ENCODE measurements around the gene ADGRD1.
"Not testable (repeated sequence)": the region's sequence is repeated elsewhere in the genome, so short reads cannot be mapped to it uniquely, and the experiment has no call there.

The ADGRD1 gene

DNA sequence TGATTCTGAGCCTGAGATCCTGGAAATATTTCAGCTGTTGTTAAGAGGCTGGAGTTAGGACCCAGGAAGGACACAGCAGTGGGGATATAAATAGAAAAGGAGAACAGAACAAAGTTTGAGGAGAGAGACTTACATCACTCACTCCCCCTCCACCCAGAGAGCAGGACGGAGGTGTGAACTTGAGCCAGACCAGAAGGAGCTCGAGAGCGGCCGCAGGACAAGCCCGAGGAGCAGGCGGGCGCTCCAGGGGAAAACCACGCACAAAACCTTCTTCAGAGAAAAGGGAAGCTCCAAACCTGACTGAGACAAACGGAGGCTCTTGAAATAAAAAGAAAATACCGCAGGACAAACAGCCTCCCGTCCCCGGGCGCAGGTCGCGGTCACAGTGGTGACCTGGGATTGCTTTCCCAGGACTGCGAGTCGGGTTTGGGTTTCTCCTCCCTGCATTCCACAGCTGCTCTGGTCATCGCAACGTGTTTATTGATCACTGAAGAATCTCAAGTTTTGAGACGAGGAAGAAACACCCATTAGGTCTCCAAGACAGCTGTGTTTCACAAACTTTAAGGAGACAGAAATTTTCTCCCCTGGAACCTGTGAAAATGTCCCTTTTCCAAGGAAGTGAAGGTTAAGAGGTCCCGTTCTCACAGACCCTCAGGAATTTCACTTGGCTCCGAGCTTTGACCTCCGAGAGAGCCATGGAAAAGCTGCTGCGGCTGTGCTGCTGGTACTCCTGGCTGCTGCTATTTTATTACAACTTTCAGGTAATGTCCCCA is at the start of gene ADGRD1:
TSS of gene ADGRD1 (plus strand) at position 137 of the 773 bp plus-strand sequence. CDS start at position 696, 559 bp downstream.
- peak in 1 of 14 donors; percentile 12 for DNase-seq

DNA sequence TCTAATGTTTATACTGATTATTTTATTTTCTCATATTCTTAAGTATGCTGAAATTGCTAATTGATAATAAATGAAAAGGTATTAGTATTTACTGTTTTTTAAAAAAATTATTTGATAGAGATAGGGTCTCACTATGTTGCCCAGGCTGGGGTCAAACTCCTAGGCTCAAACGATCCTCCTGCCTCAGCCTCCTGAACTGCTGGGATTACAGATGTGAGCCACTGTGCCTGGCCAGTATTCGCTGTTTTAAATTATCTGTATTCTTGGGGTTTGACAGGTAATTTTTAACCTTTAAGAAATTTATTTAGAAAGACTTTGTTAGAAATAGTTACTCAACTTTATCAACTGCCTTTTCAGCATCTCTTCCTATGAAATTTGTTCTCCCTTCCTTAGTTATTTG is 49.6 kb upstream of the ADGRD1 start:
- no peak for DNase-seq

DNA sequence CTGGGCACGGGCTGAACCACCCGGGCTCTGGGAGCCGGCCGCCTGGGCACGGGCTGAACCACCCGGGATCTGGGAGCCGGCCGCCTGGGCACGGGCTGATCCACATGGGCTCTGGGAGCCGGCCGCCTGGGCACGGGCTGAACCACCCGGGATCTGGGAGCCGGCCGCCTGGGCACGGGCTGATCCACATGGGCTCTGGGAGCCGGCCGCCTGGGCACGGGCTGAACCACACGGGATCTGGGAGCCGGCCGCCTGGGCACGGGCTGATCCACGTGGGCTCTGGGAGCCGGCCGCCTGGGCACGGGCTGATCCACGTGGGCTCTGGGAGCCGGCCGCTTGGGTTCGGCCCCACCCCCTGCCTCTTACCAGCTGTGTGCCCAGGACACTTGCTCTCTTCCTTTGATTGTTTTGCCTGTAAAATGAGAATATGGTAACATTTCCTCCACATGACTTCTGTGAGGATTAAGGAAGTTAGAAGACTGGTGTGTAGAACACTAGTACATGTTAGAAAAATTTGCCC is 48.7 kb upstream of the ADGRD1 start:
- DNase-seq = not testable (repeated sequence)

DNA sequence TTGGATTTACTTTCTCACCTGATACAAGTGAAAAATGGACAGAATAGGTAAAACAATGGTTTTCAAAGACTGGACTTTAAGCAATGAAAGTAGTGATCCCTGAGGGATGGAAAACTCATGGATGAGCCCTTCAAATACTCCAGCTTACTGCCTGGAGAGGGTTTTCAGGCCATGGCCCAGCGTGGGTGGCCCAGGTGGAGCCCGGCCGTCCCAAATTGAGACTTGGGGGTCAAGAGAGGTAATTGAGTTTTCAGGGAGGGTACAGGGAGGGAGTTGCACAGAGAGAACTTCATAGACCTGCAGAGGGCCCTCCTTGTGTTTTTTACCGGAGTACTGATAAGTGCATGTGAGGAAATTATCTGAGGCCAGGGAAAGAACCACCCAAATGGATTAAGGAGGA is 44.6 kb upstream of the ADGRD1 start:
- DNase-seq = no peak

DNA sequence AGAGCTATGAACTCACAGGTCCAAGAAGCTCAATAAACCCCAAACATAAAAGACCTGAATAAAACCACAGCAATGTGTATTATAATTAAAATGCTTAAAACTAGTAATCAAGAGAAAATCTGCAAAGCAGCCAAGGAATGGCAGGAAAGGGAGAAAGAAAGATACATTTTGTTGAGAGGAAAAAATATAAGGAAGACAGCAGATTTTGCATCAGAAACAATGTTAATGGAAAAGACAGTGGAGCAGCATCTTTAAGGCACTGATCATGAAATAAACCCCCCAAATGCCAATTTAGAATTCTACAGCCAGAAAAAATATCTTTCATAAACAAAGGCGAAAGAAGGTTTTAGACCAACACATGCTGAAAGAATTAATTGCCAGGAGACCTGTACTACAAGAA is 42.5 kb upstream of the ADGRD1 start:
- DNase-seq = no peak

DNA sequence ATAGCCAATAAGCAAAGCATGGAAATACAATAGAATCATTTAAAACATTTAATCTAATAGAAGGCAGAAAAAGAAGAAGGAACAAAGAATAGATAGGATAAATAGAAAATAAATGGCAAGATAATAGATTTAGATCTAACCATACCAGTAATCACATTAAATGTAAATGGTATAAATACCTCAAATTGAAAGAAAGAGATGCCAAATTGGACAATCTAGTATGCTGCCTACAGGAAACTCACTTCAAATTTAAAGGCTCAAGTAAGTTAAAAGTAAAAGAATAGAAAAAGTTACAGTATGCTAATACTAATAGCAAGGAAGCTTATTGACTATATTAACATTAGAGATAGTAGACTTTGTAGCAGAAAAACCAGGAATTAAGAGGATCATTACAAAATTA is 41.8 kb upstream of the ADGRD1 start:
- no peak for DNase-seq

DNA sequence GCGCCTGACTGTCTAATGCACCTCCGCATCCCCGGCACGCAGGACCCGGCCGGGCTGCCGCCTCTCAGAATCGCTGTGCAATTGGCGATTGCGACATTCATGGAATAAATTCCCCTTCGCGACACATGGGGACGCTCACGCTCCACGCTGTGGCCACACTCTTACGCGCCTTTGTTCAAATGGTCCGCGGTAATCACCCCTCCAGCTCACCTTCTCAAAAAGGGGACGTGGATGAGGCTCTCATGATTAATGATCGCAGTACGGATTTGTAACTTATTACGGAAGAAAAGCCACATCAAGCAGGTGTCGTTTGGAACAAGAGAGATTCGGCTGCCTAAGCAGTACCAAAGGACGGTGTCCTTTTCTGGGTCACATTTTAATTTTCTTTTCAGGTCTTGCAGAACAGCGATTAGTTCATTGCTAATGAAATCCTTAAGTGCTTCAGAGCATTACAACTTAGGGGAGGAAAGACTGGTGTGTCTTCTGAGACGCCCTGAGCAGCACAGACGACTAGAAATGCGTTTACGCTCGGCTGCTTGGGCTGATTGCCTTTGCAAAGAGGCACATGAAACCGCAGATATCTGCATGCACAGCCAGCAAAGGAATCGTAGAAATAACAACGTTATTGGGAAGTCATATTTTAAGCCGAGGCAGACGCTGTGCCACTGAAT is 37.3 kb upstream of the ADGRD1 start:
- DNase-seq = peak in 12 of 14 donors; percentile 5 to 60 (median 15)

DNA sequence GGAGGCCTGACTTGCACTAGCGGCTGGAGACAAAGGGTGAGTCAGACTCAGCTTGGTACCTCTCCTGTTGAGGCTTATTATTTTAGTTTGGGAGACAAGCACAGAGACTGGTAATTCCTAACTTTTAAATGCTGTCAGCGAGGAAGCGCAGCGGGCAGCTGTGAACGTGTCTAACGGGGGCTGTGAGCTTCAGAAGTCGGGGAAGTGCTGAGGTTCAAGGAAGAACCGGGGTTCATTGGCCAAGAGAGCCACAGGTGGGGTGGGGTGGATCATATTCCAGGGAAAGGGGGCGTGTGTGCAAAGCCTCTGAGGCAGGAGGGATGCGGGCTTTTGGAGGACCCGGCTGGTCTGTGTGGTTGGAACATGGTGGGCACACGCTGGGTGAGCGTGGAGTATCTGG is 36.1 kb upstream of the ADGRD1 start:
- DNase-seq = no peak

DNA sequence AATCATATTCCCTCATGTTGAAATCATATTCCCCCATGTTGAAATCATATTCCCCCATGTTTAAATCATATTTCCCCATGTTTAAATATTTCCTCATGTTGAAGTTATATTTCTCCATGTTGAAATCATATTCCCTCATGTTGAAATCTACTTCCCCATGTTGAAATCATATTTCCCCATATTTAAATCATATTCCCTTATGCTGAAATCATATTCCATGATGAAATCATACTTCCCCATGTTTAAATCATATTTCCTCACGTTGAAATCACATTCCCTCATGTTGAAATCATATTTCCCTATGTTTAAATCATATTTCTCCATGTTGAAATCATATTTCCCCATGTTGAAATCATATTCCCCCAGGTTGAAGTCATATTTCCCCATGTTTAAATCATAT is 34.6 kb upstream of the ADGRD1 start:
- no peak for DNase-seq

DNA sequence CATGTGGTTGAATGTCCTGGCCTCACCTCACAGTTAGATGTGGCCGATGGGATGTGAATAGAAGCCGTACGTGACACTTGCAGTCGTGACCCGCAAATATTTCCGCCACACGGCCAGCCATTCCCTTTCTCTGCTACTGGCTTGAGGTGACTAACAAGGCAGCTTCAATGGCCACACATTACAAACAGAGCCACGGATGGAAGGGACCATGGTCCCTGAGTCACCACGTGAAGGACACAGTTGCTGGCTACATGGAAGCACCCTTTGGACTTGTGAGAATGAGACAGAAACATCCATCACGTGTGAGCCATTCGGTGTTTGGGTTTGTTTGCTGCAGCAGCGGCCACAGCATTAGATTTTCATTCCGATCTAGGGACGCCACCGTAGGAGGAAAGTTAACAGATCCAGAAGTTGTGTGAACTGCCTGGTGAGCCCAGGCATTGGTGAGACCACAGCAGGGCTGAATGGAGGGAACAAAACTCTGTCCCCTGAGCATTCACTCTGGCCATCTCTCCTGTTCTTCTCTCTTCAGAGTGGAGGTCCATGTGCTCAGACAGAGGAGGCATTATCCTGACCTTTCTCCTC is 33.5 kb upstream of the ADGRD1 start:
- DNase-seq = no peak

DNA sequence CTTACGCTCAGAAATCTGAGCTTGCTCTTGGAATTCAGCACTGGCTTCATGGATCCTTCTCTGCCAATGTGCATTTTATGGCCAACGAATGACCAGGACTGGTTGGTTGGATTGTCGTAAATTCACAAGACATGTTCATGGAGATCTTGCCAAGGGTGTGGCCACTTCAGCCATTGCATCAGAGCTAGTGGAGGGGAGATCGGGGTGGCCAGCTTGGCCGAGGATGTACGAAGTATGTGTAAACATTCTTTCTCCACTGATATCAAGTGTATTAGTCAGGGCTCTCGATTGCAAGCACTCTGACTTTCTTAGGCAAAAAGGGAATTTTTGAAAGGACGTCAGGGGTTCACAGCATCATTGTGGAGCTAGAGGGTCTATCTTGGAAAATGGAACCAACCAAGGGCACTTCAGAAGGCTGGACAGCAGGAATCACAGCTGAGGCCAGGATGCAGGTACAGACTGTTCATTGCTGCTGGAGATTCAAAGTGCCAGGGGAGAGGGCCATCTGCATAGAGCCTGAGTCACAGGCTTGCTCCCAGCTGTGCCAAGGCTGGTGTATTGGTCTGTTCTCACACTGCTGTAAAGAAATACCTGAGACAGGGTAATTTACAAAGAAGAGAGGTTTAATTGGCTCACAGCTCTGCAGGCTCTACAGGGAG is 32.9 kb upstream of the ADGRD1 start:
- DNase-seq = no peak

DNA sequence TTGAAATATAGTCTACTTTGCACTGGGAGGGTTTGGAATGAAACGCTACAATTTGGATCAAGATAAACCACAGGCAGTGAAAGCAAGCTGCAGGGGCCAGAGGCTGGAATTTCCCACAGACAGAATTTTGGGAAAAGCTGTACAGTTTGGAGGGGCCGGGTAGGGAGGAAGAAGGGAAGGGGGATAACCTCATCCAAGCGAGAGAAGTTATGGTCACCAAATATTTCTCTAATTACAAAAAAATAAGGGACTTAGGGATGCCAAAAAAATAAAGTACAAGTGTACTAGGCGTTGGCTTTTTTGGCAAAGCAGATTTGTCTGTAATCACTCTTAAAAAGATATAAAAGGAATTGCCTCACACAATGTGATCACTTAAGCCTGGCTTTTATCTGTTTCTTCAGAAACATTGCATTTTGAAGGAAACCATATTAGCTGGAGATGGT is 31.2 kb upstream of the ADGRD1 start:
- DNase-seq = no peak

DNA sequence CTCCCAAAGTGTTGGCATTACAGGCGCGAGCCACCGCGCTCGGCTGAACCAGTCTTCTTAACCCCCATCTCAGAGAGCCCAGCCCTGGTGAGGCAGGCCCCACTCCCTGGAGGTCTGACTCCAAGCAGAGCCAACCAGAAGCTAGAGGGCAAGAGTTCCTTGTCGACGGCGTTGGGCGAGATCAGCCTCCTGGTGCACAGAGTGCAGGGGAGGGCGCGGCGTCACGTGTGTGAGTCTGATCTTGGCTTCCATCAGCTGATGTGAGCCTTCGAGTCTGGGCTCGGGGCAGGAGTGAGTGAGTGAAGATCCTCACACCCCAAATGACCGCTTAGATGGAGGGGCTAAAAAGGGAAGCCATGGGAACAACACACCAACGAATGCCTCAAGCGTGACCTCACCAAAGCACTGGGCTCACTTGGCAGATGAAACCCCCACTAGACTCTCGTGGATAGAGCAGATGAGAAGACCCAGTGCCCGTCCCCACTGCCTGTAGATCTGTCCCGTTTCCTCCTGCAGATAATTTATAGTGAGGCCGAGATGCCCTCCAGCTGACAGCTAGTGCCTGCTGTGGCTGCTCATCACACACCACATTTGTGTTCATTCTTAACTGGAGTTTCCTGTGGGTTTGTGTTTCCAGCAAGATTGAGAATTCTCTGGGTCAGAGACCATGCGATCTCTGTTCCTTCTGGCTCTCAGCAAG is 28.6 kb upstream of the ADGRD1 start:
- no peak for DNase-seq

DNA sequence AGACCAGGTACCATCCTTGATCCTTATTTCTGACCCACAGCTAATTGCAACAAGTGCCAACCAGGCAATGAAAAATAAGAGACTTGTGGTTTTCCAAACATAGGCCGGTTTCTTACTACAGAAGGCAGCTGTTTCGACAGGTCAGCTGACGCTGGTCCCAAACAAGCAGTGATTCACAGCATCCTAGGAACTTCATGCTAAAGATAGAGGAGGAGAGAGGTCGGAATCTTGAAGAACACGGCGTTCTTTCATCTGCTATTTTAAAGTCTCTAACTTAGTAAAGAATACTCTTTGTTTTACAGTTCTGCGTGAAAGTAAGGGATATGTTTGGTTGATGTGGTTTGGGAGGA is 28.1 kb upstream of the ADGRD1 start:
- peak in 4 of 14 donors; percentile 3 to 25 (median 12) for DNase-seq

DNA sequence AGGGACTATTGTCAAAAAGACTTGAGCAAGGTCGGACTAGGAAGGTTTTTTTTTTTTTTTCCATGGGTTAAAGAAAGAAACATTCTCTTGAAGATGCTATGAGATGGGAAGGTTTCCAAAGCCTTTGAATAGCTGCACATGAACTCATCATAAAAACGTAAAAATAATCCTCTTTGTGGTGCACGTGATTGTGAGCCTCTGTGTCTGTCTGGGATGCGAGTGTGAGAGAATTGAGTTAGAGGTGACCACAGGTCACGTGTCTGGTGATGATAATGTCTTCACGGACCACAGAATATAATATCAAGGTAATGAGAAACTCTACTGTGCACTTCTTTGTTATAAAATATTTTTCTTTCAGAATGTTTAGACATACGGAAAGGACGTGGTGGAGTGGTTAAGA is 24.3 kb upstream of the ADGRD1 start:
- DNase-seq = no peak

DNA sequence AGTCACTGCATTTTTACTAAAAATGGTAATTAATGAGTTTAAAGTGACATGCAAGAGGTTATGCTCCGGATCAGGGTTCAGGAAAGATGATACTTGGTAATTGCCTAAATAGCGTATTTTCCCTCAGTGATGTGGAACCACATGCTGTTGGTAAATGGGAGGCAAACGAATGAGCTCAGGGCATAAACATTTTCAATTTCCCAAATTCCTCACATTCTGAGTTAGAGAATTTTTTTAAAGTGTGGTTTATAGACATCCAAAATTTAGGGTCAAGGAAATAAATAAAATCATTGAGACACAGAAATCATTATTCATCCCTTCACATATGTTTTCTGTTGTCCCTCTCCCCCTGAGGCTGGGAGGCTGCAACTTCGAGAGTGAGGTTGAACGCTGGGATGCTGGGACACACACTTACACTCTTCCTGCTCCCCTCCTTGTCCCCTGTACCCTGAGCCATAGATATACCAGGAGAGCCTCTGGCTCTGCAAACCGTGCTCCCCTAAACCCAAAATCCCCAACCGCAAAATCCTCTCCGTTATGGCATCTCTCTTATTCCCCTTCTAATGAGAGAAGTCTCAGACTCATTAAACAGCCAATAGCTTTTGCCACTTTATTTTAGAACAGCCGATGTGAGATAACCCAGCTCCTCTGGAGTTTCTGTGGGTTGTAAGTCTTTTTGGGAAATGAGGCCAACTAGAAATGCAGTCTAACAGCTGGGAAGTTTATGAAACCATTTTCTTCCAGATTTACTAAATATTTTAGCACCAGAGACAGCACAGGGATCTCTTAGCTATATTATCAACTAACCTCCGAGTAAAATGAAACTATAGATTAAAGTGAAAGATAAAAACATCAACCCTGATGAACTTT is 21.4 kb upstream of the ADGRD1 start:
- no peak for DNase-seq

DNA sequence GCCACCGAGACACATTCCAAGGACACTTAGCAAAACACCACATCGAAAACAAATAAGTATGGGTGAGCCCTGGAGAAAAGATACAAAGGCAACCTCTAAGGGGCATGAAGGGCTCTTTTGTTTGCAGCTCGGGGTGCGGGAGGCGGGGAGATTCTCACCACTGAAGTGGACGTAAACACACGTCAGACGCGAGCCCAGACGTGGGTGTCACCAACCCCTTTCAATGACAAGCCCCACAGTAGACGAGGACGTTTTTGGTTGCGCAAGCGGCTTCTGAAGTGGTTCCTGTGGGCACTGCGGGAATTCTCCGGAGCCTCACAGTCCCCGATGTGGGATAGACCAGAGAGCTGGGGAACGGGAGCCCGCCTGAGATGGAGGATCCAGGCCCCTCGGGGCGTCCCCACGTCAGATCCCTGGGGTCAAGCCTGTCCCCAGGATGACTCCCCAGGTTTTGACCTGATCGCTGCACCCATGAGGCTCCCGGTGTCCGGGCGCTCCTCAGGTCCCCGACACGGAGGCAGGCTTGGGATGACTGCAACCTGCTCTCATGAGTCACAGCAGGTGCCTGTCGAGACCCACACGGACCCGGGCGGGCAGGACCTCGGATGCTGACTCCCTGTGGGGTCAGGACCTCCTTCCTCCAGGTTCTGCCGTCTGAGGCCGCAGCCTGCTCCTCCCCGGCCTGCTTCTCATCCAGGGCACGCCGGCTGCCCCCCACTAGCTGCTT is 20.3 kb upstream of the ADGRD1 start:
- no peak for DNase-seq

DNA sequence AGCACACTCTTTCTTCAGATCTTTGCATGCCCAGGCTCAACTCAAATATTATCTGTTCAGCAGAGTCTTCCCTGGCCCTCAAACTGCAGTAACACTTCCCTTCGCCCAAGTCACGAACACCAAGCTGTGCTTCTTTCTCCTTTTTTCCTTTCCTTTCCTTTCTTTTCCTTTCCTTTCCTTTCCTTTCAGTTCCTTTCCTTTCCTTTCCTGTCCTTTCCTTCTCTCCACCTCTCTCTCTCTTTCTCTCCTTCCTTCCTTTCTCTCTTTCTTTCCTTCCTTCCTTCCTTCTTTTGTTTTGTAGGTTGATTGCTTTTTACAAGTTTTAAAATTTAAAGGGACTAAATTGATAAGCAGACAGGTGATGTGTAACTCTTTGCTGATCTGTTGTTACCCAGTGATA is 19.0 kb upstream of the ADGRD1 start:
- no peak for DNase-seq

DNA sequence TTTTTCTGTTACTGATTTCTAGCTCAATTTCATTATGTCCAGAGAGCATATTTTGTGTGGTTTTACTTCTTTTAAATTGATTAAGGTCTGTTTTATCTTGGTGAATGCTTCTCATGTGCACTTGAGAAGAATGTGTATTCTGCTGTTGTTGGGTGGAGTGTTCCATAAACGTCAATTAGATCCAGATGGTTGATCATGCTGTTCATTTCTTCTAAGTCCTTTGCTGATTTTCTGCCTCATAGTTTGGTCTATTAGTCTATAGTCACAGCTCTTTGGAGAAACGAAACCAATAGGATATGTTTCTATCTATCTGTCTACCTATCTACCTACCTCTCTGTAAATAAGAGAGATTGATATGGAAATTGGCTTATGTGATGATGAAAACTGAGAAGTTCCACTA is 17.1 kb upstream of the ADGRD1 start:
- DNase-seq = no peak

DNA sequence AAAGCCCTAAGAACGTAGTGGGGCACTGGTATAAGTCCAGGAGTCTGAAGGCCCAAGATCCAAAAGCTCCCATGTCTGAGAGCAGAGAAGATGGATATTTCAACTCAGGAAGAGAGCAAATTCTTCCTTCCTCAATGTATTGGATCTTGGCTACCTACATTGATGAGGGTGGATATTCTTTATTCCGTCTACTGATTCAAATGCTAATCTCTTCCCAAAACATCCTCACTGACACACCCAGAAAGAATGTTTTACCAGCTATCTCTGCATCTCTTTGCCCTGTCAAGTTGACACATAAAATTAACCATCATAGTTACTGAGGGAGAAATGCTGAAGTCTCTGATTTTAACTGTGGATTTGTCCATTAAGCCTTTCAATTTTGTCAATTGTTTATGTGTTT is 16.6 kb upstream of the ADGRD1 start:
- no peak for DNase-seq

DNA sequence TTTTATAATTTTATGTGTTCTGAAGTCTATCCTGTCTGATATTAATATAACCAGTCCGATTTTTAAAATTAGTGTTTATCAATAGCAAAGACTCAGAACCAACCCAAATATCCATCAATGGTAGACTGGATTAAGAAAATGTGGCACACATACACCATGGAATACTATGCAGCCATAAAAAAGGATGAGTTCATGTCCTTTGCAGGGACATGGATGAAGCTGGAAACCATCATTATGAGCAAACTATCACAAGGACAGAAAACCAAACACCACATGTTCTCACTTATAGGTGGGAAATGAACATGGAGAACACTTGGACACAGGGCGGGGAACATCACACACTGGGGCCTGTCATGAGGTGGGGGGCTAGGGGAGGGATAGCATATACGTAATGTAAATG is 16.2 kb upstream of the ADGRD1 start:
- not testable (repeated sequence) for DNase-seq

Data from C1 segment of cervical spinal cord (tissue), 14 donors.